ENCODE data around the gene DOCK6.

DOCK6 gene

DNA sequence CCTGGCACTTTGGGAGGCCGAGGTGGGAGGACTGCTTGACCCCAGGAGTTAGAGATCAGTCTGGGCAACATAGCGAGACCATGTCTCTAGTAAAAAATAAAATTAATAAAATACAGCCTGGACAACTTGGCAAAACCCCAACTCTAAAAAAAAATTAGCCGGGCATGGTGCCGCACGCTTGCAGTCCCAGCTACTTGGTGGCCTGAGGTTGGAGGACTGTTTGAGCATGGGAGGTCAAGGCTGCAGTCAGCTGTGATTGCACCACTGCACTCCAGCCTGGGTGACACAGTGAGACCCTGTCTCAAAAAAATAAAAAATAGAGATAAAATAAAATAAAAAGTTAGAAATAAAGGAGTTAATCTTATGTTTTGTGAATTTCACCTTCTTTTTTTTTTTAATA, 91.2 kb downstream of the DOCK6 start:
- DNase-seq (ENCODE audit: extremely low read depth, insufficient read length) = no peak
- Histone ChIP-seq H3K36me3 (ENCODE audit: control insufficient read depth, insufficient read depth, low read length) (no peaks in the 10 kb centered on the region), H3K4me3 (replicated peaks; ENCODE audit: low read depth, low read length) (no peak overlapping the region), H3K27me3 (replicated peaks; ENCODE audit: control insufficient read depth, insufficient read depth, low read length) (no peaks in the 10 kb centered on the region)
- TF ChIP-seq, protein P1, sequence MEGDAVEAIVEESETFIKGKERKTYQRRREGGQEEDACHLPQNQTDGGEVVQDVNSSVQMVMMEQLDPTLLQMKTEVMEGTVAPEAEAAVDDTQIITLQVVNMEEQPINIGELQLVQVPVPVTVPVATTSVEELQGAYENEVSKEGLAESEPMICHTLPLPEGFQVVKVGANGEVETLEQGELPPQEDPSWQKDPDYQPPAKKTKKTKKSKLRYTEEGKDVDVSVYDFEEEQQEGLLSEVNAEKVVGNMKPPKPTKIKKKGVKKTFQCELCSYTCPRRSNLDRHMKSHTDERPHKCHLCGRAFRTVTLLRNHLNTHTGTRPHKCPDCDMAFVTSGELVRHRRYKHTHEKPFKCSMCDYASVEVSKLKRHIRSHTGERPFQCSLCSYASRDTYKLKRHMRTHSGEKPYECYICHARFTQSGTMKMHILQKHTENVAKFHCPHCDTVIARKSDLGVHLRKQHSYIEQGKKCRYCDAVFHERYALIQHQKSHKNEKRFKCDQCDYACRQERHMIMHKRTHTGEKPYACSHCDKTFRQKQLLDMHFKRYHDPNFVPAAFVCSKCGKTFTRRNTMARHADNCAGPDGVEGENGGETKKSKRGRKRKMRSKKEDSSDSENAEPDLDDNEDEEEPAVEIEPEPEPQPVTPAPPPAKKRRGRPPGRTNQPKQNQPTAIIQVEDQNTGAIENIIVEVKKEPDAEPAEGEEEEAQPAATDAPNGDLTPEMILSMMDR (IDR thresholded peaks at IDR 0.05; ENCODE audit: insufficient read depth, low read length, poor library complexity, severe bottlenecking) = no peak

DNA sequence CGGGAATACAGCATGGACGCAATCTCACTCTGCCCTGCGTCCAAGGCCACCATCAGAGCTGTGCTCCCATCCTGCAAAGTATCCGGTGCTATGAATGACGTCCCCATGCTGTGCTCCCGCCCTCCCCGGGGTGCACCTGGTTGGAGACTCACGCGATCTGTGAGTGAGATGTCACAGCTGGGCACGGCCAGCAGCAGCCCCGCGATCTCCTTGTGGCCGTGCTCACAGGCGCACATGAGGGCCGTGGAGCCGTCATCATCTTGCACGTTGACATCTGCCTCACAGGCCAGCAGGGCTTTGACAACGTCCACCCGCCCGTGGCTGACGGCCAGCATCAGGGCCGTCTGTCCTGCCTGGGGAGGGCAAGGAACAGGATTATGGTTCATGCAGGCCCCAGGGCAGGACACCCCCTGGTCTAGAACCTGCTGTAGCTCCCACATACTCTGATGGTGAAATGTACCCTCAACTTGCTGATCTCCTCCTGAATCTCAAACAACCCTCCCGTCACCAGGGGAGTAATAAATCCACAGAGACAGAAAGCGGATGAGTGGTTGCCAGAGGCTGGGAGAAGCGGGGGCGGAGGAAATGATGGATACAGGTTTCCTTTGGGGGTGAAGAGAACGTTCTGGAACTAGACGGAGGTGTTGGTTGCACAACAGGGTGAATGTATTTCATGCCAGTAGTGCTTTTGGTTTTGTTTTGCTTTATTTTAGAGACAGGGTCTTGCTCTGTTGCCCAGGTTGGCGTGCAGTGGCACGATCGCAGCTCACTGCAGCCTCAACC, 92.2 kb downstream of the DOCK6 start:
- Histone ChIP-seq H3K36me3 (ENCODE audit: control insufficient read depth, insufficient read depth, low read length) (no peaks in the 10 kb centered on the region), H3K27me3 (replicated peaks; ENCODE audit: control insufficient read depth, insufficient read depth, low read length) (no peaks in the 10 kb centered on the region), H3K4me3 (replicated peaks; ENCODE audit: low read depth, low read length) (no peak overlapping the region)
- DNase-seq (ENCODE audit: extremely low read depth, insufficient read length) = no peak
- TF ChIP-seq, protein P1 (IDR thresholded peaks at IDR 0.05; ENCODE audit: insufficient read depth, low read length, poor library complexity, severe bottlenecking) = no peak

- DNase-seq (ENCODE audit: extremely low read depth, insufficient read length) = no peak
- TF ChIP-seq, protein P1 (IDR thresholded peaks at IDR 0.05; ENCODE audit: insufficient read depth, low read length, poor library complexity, severe bottlenecking) = no peak
- H3K36me3 ChIP-seq (ENCODE audit: control insufficient read depth, insufficient read depth, low read length) = no peaks in the 10 kb centered on the region
- no peak overlapping the region for H3K4me3 ChIP-seq (replicated peaks; ENCODE audit: low read depth, low read length)
- no peaks in the 10 kb centered on the region for H3K27me3 ChIP-seq (replicated peaks; ENCODE audit: control insufficient read depth, insufficient read depth, low read length)
These were observed 93.8 kb downstream of the DOCK6 start for GRCh38 chr19:11168568-11168967.

- Histone ChIP-seq H3K4me3 (replicated peaks; ENCODE audit: low read depth, low read length) (no peak overlapping the region), H3K27me3 (replicated peaks; ENCODE audit: control insufficient read depth, insufficient read depth, low read length) (no peaks in the 10 kb centered on the region), H3K36me3 (ENCODE audit: control insufficient read depth, insufficient read depth, low read length) (no peaks in the 10 kb centered on the region)
- no peak for DNase-seq (ENCODE audit: extremely low read depth, insufficient read length)
- TF ChIP-seq, protein P1 (IDR thresholded peaks at IDR 0.05; ENCODE audit: insufficient read depth, low read length, poor library complexity, severe bottlenecking) = no peak
These were observed 95.8 kb downstream of the DOCK6 start for GRCh38 chr19:11166281-11167142.

DNA sequence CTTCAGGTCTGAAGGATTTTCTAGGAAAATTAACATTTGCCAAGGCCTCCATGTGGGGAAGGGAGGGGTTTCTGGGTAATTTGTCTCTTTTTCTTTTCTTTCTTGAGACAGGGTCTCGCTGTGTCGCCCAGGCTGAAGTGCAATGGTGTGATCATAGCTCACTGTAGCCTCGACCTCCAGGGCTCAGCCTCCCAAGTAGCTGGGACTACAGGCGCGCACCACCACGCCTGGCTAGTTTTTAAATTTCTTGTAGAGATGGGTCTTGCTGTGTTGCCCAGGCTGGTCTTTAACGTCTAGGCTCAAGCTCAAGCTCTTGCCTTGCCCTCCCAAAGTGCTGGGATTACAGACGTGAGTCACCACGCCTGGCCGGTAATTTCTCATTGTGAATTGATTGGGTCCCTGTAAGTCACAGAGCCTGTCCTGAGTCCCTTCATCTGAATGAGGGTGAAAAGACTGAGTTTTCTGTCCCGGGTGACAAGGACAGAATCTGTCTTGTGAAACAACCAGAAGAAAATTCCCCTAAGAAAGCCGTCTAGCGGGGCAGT, 96.8 kb downstream of the DOCK6 start:
- H3K27me3 ChIP-seq (replicated peaks; ENCODE audit: control insufficient read depth, insufficient read depth, low read length) = no peaks in the 10 kb centered on the region
- H3K4me3 ChIP-seq (replicated peaks; ENCODE audit: low read depth, low read length) = no peak overlapping the region
- no peaks in the 10 kb centered on the region for H3K36me3 ChIP-seq (ENCODE audit: control insufficient read depth, insufficient read depth, low read length)
- no peak for DNase-seq (ENCODE audit: extremely low read depth, insufficient read length)
- TF ChIP-seq, protein P1 (IDR thresholded peaks at IDR 0.05; ENCODE audit: insufficient read depth, low read length, poor library complexity, severe bottlenecking) = no peak
